ENCODE measurements around the gene TUBGCP4. TPM values are rescaled to one million over a fixed set of nuclear protein-coding genes. Genes with fewer than 3 reads are reported as not detected.

The TUBGCP4 gene
- total RNA-seq, 1 experiment from 2014 or later = 38.6 TPM

DNA sequence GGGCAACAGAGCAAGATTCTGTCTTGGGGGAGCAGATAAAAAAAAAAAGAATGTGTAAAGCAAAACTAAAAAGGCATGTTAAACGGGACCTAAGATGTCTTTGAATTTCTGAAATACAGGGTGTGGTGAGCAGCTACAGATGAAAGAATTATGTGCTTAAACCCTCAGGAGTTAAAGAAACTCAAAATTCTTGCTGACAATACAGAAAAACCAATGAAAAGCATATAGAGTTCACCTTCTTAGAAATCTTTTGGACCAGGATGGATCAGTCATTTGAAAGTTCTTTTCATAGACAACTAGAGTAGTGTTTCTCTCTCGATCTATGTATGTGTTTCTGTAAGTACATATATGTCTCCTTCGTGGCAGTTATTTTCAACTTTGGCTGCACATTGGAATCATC is 31.4 kb downstream of the TUBGCP4 start:
- Histone ChIP-seq H3K4me1 (ENCODE audit: control insufficient read depth in 1 of 2, insufficient read depth in 2 of 2, low read length in 2 of 2) (no peaks in the 10 kb centered on the region), H3K9me2 (ENCODE audit: insufficient read depth) (no peaks in the 10 kb centered on the region), H3K9ac (ENCODE audit: low read length) (no peak overlapping the region), H3K36me3 (ENCODE audit: control insufficient read depth in 1 of 2, insufficient read depth in 2 of 2, low read length in 2 of 2) (peaks cover 64 to 75% of the 10 kb centered on the region in 2 experiments), H3K4me2 (ENCODE audit: low read length) (no peak overlapping the region), H3K27ac (ENCODE audit: low read depth, low read length) (no peak overlapping the region), H3K79me2 (ENCODE audit: insufficient read depth, low read length) (no peaks in the 10 kb centered on the region), H3K4me3 (replicated peaks in 1 of 2; ENCODE audit: low read depth in 1 of 2, low read length in 2 of 2) (no peak overlapping the region), H3K27me3 (ENCODE audit: insufficient read depth, low read length) (no peaks in the 10 kb centered on the region), H2AFZ (ENCODE audit: low read depth, low read length, poor library complexity, severe bottlenecking) (no peak overlapping the region), H3K9me3 (ENCODE audit: control insufficient read depth in 1 of 2, insufficient read depth in 1 of 2, low read depth in 1 of 2, low read length in 2 of 2) (no peaks in the 10 kb centered on the region), H4K20me1 (ENCODE audit: insufficient read depth) (no peaks in the 10 kb centered on the region)
- CTCF ChIA-PET = no interaction called here
- no peak for DNase-seq (ENCODE audit: low read depth, low spot score)
- POLR2A ChIA-PET = no interaction called here
- intact Hi-C loops (cut with micrococcal nuclease) = no loop called here
- ATAC-seq = no peak
- BruUV-seq (replicated peaks) = no TSS peak
- RAD21 ChIA-PET (ENCODE audit: low non-redundant PET in 1 of 2, low total read pairs in 2 of 2, uncharacterized antibody in 2 of 2, unreplicated experiment in 2 of 2) = no interaction called here
- TF ChIP-seq ZNF274 (IDR thresholded peaks at IDR 0.05; ENCODE audit: low read depth, low read length) = no peak
- TF ChIP-seq EZH2phosphoT487 (IDR thresholded peaks at IDR 0.05; ENCODE audit: borderline replicate concordance) = no peak
- no peak for TF ChIP-seq POLR2A (IDR thresholded peaks at IDR 0.05; ENCODE audit: borderline replicate concordance, extremely low read depth, insufficient read depth, insufficient read length)
- TF ChIP-seq JUND (IDR thresholded peaks at IDR 0.05) = no peak
- TF ChIP-seq, protein P1, sequence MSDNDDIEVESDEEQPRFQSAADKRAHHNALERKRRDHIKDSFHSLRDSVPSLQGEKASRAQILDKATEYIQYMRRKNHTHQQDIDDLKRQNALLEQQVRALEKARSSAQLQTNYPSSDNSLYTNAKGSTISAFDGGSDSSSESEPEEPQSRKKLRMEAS (IDR thresholded peaks at IDR 0.05) = no peak
- TF ChIP-seq SRF (IDR thresholded peaks at IDR 0.05; ENCODE audit: low read depth) = no peak
- TF ChIP-seq, protein P2, sequence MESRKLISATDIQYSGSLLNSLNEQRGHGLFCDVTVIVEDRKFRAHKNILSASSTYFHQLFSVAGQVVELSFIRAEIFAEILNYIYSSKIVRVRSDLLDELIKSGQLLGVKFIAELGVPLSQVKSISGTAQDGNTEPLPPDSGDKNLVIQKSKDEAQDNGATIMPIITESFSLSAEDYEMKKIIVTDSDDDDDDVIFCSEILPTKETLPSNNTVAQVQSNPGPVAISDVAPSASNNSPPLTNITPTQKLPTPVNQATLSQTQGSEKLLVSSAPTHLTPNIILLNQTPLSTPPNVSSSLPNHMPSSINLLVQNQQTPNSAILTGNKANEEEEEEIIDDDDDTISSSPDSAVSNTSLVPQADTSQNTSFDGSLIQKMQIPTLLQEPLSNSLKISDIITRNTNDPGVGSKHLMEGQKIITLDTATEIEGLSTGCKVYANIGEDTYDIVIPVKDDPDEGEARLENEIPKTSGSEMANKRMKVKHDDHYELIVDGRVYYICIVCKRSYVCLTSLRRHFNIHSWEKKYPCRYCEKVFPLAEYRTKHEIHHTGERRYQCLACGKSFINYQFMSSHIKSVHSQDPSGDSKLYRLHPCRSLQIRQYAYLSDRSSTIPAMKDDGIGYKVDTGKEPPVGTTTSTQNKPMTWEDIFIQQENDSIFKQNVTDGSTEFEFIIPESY (IDR thresholded peaks at IDR 0.05; ENCODE audit: extremely low read depth, insufficient replicate concordance, low read length) = no peak
- TF ChIP-seq, protein P3, sequence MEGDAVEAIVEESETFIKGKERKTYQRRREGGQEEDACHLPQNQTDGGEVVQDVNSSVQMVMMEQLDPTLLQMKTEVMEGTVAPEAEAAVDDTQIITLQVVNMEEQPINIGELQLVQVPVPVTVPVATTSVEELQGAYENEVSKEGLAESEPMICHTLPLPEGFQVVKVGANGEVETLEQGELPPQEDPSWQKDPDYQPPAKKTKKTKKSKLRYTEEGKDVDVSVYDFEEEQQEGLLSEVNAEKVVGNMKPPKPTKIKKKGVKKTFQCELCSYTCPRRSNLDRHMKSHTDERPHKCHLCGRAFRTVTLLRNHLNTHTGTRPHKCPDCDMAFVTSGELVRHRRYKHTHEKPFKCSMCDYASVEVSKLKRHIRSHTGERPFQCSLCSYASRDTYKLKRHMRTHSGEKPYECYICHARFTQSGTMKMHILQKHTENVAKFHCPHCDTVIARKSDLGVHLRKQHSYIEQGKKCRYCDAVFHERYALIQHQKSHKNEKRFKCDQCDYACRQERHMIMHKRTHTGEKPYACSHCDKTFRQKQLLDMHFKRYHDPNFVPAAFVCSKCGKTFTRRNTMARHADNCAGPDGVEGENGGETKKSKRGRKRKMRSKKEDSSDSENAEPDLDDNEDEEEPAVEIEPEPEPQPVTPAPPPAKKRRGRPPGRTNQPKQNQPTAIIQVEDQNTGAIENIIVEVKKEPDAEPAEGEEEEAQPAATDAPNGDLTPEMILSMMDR (IDR thresholded peaks at IDR 0.05 in 2 of 3, conservative IDR thresholded peaks at IDR 0.05 in 1 of 3; ENCODE audit: borderline replicate concordance in 1 of 3, insufficient read depth in 1 of 3, low read depth in 2 of 3, low read length in 2 of 3) = no peak
- TF ChIP-seq, protein P4, sequence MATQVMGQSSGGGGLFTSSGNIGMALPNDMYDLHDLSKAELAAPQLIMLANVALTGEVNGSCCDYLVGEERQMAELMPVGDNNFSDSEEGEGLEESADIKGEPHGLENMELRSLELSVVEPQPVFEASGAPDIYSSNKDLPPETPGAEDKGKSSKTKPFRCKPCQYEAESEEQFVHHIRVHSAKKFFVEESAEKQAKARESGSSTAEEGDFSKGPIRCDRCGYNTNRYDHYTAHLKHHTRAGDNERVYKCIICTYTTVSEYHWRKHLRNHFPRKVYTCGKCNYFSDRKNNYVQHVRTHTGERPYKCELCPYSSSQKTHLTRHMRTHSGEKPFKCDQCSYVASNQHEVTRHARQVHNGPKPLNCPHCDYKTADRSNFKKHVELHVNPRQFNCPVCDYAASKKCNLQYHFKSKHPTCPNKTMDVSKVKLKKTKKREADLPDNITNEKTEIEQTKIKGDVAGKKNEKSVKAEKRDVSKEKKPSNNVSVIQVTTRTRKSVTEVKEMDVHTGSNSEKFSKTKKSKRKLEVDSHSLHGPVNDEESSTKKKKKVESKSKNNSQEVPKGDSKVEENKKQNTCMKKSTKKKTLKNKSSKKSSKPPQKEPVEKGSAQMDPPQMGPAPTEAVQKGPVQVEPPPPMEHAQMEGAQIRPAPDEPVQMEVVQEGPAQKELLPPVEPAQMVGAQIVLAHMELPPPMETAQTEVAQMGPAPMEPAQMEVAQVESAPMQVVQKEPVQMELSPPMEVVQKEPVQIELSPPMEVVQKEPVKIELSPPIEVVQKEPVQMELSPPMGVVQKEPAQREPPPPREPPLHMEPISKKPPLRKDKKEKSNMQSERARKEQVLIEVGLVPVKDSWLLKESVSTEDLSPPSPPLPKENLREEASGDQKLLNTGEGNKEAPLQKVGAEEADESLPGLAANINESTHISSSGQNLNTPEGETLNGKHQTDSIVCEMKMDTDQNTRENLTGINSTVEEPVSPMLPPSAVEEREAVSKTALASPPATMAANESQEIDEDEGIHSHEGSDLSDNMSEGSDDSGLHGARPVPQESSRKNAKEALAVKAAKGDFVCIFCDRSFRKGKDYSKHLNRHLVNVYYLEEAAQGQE (IDR thresholded peaks at IDR 0.05; ENCODE audit: low read depth) = no peak
- TF ChIP-seq SP1 (IDR thresholded peaks at IDR 0.05; ENCODE audit: low read depth) = no peak
